Nephron progenitor cell (in vitro differentiated cells): Measurements from ENCODE around the gene GSTT2B.
"Not testable (repeated sequence)": the region's sequence is repeated elsewhere in the genome, so short reads cannot be mapped to it uniquely, and the experiment has no call there.

Experiments
- DNase-seq: peaks from one replicate; pipeline ENCODE4 v3.0.0; 2021
- H3K27ac Mint-ChIP-seq: 2 replicates; pipeline ENCODE4 v1.8.0; 2021; ENCODE audit warnings: mild to moderate bottlenecking, moderate library complexity, mixed read lengths
- H3K27me3 Mint-ChIP-seq: 2 replicates; pipeline ENCODE4 v1.8.0; 2021; ENCODE audit warnings: mild to moderate bottlenecking, low read depth, mixed read lengths; ENCODE audit not compliant: poor library complexity
- H3K36me3 Mint-ChIP-seq: 2 replicates; pipeline ENCODE4 v1.8.0; 2021; ENCODE audit warnings: low read depth, mixed read lengths
- H3K4me1 Mint-ChIP-seq: 2 replicates; pipeline ENCODE4 v1.8.0; 2021; ENCODE audit warnings: mixed read lengths
- H3K4me3 Mint-ChIP-seq: 2 replicates; pipeline ENCODE4 v1.8.0; 2021; ENCODE audit warnings: mild to moderate bottlenecking, moderate library complexity, mixed read lengths
- H3K9me3 Mint-ChIP-seq: 2 replicates; pipeline ENCODE4 v1.8.0; 2021; ENCODE audit warnings: mild to moderate bottlenecking, moderate library complexity, mixed read lengths
- TF ChIP-seq, protein P1 (sequence below): fragments of 200-600 bp; sonication (generic); IDR thresholded peaks from 2 replicates; pipeline ENCODE4 v1.5.0; 2021; ENCODE audit warnings: antibody characterized with exemption

Gene GSTT2B

DNA sequence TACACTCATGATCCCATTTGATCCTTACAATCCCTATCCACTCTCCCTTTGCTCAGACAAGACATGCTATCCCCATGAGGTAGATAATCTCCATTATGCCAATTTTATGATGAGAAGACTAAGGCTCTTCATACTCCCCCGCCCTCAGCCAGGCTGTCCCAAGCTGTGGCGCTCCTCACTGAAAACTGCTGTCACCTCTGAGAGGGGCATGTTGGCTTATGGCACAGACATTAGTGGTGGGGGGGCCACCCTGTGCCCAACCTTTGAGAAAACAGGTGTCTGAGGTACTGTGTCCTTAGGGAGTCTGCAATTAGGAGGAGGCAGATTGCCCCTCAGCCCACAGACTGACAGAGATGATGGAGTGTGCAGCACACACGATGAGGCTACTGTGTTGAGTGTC lies 8.1 kb upstream of the GSTT2B start:
- H3K36me3 Mint-ChIP-seq: peaks cover 31% of the 10 kb centered on the region

DNA sequence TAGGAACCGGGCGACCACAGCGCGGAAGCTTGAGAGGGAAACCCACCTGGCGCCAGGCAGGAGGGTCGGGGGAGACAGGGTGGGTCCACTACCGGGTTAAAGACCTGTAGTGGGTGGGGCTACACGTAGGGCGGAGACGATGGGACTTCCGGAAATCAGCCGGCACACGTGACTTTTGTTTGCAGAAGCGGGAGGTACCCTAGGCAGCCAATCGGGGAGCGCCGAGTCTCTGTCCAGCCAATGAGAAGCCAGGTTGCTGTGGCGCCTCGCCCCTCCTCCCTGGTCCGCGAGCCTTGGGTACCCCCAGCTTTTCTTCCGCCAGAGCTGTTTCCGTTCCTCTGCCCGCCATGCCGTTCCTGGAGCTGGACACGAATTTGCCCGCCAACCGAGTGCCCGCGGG lies 5.6 kb upstream of the GSTT2B start, which contains the start of gene DDTL:
Gene DDTL (plus strand): TSS at position 321 of the 400 bp plus-strand sequence. CDS start 27 bp downstream, at position 348.
- DNase-seq, H3K4me3 Mint-ChIP-seq, H3K27me3 Mint-ChIP-seq, H3K4me1 Mint-ChIP-seq, H3K9me3 Mint-ChIP-seq, H3K27ac Mint-ChIP-seq: not testable (repeated sequence)
- peaks cover 25% of the 10 kb centered on the region for H3K36me3 Mint-ChIP-seq

More for the DNA sequence above, 8.1 kb upstream of the GSTT2B start:
- peaks cover 5% of the 10 kb centered on the region for H3K9me3 Mint-ChIP-seq
- H3K27ac Mint-ChIP-seq: no peak overlapping the region
- no peaks in the 10 kb centered on the region for H3K4me1 Mint-ChIP-seq
- no peaks in the 10 kb centered on the region for H3K27me3 Mint-ChIP-seq
- H3K4me3 Mint-ChIP-seq: no peak overlapping the region
- DNase-seq: no peak
- TF ChIP-seq, protein P1, sequence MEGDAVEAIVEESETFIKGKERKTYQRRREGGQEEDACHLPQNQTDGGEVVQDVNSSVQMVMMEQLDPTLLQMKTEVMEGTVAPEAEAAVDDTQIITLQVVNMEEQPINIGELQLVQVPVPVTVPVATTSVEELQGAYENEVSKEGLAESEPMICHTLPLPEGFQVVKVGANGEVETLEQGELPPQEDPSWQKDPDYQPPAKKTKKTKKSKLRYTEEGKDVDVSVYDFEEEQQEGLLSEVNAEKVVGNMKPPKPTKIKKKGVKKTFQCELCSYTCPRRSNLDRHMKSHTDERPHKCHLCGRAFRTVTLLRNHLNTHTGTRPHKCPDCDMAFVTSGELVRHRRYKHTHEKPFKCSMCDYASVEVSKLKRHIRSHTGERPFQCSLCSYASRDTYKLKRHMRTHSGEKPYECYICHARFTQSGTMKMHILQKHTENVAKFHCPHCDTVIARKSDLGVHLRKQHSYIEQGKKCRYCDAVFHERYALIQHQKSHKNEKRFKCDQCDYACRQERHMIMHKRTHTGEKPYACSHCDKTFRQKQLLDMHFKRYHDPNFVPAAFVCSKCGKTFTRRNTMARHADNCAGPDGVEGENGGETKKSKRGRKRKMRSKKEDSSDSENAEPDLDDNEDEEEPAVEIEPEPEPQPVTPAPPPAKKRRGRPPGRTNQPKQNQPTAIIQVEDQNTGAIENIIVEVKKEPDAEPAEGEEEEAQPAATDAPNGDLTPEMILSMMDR: no peak

DNA sequence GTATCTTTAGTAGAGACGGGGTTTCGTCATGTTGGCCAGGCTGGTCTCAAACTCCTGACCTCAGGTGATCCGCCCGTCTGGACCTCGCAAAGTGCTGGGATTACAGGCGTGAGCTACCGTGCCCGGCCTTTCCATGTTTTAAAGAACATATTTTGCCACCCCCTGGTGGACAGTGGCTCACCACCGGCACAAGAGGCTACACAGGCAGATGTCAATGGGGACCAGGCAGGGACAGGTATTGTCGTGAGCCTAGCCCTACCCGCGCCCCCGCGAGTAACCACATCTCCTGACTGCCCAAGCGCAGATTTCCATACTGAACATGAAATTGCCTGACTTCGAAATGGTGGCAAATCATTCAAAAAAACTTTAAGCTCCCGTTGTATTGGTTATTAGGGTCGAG lies 5.1 kb upstream of the GSTT2B start:
- H3K4me1 Mint-ChIP-seq, H3K4me3 Mint-ChIP-seq, H3K27ac Mint-ChIP-seq, H3K9me3 Mint-ChIP-seq, H3K27me3 Mint-ChIP-seq, DNase-seq: not testable (repeated sequence)
- H3K36me3 Mint-ChIP-seq: peaks cover 20% of the 10 kb centered on the region

DNA sequence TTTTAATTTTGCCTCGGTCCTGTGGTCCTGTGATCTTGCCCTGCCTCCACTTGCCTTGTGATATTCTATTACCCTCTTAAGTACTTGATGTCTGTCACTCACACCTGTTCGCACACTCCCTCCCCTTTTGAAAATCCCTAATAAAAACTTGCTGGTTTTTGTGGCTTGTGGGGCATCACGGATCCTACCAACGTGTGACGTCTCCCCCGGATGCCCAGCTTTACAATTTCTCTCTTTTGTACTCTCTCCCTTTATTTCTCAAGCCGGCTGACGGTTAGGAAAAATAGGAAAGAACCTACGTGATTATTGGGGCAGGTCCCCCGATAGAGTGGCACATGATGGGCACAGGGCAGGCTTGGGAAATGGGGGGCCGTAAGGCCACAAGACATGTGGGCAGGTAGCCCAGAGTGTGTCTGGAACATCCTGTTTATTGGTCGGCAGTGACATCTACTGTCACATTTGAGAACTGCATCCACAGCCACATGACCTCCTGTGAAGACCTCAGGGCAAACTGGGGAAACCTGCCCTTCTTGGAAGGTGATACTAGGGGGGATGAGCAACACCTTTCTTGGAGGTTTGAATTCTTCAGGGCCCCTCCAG lies 4.6 kb downstream of the GSTT2B start:
- not testable (repeated sequence) for H3K36me3 Mint-ChIP-seq, H3K27ac Mint-ChIP-seq, H3K27me3 Mint-ChIP-seq, H3K4me1 Mint-ChIP-seq, H3K9me3 Mint-ChIP-seq
- peak; percentile 83 for DNase-seq
- H3K4me3 Mint-ChIP-seq: peak overlapping the region; percentile 59
- TF ChIP-seq, protein P1: peak; percentile 82

DNA sequence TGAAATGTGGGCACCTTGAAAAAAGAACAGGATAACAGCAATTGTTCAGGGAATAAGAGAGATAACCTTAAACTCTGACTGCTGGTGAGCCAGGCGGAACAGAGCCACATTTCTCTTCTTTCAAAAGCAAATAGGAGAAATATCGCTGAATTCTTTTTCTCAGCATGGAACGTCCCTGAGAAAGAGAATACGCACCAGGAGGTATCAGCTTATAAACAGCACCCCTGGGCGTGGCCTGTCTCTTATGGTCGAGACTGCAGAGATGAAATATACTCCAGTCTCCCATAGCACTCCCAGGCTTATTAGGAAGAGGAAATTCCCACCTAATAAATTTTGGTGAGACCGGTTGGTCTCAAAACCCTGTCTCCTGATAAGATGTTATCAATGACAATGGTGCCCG lies 5.1 kb downstream of the GSTT2B start:
- not testable (repeated sequence) for H3K4me3 Mint-ChIP-seq, H3K36me3 Mint-ChIP-seq, H3K4me1 Mint-ChIP-seq, H3K9me3 Mint-ChIP-seq, H3K27me3 Mint-ChIP-seq, DNase-seq, H3K27ac Mint-ChIP-seq

DNA sequence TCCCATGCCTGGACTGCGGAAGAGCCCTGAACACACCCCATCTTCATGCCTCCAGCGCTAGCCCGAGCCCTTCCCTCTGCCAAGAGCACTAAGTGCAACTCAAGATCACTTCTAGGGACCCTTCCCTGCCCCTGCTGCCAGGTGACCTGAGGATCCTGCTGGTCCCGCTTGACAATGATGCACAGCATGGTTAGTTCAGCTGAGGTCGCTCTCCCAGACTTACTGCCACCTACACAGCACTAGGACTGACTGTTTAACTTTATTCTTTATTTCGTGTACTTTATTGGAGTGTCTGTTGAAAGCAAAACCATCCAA lies 6.0 kb downstream of the GSTT2B start:
- DNase-seq, H3K4me1 Mint-ChIP-seq, H3K27me3 Mint-ChIP-seq, H3K36me3 Mint-ChIP-seq, H3K27ac Mint-ChIP-seq, H3K4me3 Mint-ChIP-seq, H3K9me3 Mint-ChIP-seq: not testable (repeated sequence)

DNA sequence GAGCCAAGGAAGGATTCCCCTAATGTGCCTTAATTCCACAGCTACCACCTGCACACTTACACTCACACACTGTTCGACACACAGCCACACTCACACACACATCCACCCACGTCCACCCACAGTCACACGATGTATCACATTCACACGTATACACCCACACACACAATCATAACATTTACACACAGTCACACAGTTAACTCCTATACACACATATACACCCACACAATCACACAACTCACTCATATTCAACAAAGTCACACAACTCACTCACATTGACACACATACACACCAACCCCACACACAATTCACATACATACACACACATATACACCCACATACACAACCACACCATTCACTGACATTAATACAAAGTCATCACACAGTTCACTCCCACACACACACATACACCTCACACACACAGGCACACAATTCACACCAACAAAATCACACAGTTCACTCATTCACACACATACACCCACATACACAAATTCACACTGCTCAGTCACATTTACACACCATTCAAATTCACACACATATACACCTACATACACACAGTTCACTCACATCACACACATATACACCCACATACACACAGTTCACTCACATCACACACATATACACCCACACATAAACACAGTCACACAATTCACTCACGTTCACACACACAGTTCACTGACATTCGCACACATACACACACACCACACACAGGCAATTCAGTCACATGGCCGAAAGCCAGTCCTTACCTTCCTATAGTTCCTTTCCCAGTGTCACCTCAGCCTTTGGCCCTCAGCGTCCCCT lies 6.6 kb downstream of the GSTT2B start:
- H3K27me3 Mint-ChIP-seq, H3K4me1 Mint-ChIP-seq, H3K27ac Mint-ChIP-seq, H3K4me3 Mint-ChIP-seq, H3K9me3 Mint-ChIP-seq, H3K36me3 Mint-ChIP-seq, DNase-seq: not testable (repeated sequence)

DNA sequence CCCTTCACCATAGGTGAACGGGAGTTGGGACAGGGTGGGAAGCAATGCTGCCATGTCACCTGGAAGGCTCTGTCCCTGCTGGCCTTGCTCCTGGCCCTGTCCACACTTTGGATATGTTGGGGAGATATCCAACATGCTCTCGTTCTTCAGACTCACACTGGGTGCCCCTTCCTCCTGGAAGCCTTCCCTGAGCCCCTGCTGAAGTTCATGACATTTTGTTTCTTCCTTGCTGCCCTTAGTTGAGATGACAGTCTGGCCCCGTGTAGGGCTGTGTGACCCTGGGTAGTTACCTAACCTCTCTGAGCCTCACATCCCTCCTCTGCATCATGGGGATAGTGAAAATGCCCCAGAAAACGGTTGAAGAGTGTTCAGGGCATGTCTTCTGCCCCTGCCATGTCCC lies 7.5 kb downstream of the GSTT2B start:
- not testable (repeated sequence) for DNase-seq, H3K27ac Mint-ChIP-seq, H3K4me1 Mint-ChIP-seq, H3K4me3 Mint-ChIP-seq, H3K9me3 Mint-ChIP-seq, H3K27me3 Mint-ChIP-seq, H3K36me3 Mint-ChIP-seq

DNA sequence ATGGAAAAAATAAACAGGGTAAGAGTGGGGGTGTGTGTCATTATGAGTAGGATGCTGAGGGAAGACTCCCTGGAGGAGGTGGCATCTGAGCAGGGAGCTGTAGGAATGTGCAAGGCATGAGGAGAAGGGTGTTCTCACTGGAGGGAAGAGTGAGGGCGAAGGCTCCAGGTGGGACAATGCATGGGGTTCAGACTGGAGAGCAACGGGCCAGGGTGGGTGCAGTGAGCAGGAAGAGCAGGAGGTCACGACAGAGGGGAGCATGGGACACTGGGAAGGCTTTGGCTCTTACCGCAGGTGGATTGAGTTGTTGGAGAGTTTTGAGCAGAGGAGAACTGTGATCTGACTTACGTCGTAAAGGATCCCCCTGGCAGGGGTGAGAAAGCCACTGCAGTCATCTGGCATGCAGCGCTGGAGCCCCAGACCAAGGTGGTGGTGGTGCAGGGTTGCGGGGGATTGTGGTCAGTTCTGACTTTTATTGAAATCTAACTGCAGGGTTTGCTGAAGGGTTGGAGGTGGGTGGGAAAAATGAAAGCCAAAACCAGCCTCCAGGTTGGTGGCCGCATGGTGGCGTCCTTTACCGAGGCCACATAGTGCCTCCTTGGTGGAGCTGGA lies 8.1 kb downstream of the GSTT2B start:
- not testable (repeated sequence) for DNase-seq, H3K4me1 Mint-ChIP-seq, H3K27ac Mint-ChIP-seq, H3K4me3 Mint-ChIP-seq, H3K27me3 Mint-ChIP-seq, H3K9me3 Mint-ChIP-seq, H3K36me3 Mint-ChIP-seq

DNA sequence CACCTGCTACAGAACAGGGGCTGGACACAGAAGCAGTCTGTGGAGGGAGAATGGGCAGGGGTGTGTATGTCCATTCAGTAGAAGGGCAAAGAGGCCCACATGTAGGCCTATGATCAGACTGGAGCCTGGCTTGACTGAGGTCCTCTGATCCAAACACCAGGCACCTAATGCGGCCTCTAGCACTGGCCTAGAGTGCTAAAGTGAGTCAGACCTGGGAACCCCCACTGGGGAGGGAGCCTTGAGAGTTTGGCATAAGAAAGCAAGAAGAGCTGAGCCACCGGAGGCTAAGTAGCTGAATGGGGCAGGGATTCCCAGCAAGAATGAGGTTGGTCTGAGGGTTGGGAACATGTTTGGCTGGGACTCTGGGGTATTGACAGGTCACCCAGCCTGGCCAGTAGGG lies 9.6 kb downstream of the GSTT2B start:
- not testable (repeated sequence) for H3K36me3 Mint-ChIP-seq

DNA sequence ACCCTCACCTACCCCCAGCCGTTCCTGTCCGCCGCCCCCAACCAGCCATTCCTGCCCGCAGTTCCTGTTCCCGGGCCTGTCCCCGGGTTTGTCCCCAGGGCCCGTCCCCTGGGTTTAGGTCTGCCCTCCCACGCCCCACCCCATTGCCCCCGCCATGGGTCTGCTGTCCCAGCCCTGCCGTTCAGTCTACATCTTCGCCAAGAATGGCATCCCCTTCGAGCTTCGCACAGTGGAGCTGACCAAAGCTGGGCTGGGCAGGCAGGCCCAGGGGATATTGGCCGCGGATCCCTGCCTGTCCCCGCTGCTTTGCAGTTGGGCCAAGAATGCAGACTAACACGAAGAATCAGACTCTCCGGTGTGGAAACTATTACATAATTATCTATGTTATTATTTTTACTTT lies 11.2 kb downstream of the GSTT2B start:
- DNase-seq, H3K27me3 Mint-ChIP-seq, H3K9me3 Mint-ChIP-seq, H3K4me1 Mint-ChIP-seq, H3K4me3 Mint-ChIP-seq, H3K36me3 Mint-ChIP-seq, H3K27ac Mint-ChIP-seq: not testable (repeated sequence)

More for the DNA sequence above, 9.6 kb downstream of the GSTT2B start:
- not testable (repeated sequence) for H3K27me3 Mint-ChIP-seq, H3K9me3 Mint-ChIP-seq, H3K4me1 Mint-ChIP-seq, H3K27ac Mint-ChIP-seq, DNase-seq, H3K4me3 Mint-ChIP-seq

DNA sequence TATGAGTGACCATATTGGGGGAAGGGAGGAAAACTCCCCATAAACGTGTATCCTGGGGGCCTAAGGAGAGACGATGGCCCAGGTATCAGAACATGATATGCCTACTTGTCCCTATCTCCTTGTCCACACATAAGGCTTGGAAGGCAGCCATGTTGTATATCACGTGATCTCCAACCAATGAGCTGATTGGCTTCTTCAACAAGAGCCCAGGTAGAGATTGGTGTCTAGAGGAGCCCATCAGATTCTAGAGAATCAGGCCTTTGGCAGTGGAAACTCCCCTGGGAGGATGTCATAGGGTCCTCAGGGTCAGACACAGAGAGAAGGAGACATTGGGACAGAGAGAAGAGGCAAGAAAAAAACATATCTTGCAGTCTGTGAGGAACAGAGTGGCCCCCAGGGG lies 13.6 kb downstream of the GSTT2B start:
- not testable (repeated sequence) for H3K27me3 Mint-ChIP-seq, H3K27ac Mint-ChIP-seq, H3K4me1 Mint-ChIP-seq, DNase-seq, H3K9me3 Mint-ChIP-seq, H3K4me3 Mint-ChIP-seq, H3K36me3 Mint-ChIP-seq

DNA sequence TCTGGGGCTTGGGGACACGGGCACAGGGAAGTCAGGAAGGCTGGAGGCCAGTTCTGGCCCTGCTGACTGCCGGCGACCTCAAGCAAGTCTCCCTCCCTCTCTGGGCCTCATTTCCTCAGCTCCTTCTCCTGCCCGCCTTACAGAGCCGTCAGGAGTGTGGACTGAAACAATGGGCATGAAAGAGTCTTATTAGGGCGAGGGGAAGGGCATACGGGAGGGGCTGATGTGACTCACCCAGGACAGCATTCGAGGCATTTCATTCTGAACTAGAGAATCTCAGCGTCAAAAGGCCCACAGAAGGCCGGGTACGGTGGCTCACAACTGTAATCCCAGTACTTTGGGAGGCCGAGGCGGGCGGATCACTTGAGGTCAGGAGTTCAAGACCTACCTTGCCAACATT lies 20.8 kb downstream of the GSTT2B start:
- H3K27ac Mint-ChIP-seq, H3K27me3 Mint-ChIP-seq, DNase-seq, H3K4me3 Mint-ChIP-seq, H3K36me3 Mint-ChIP-seq, H3K4me1 Mint-ChIP-seq, H3K9me3 Mint-ChIP-seq: not testable (repeated sequence)
